Mucosa of rectum (tissue), 2 donors: Measurements from ENCODE around the gene BCAS3.

ENCODE experiments used
- H3K27ac ChIP-seq, 2 donors: one replicate each; pipeline ENCODE4 v1.7.0; 2013; ENCODE audit warnings: inconsistent platforms in 2 of 2, low read depth in 2 of 2, low read length in 2 of 2
- H3K27me3 ChIP-seq, 2 donors: one replicate each; pipeline ENCODE4 v1.7.0; 2013; ENCODE audit warnings: low read length in 2 of 2; ENCODE audit not compliant: control insufficient read depth in 2 of 2, insufficient read depth in 2 of 2
- H3K36me3 ChIP-seq, 2 donors: one replicate each; pipeline ENCODE4 v1.7.0; 2013; ENCODE audit warnings: low read length in 2 of 2; ENCODE audit not compliant: control insufficient read depth in 2 of 2, insufficient read depth in 2 of 2
- H3K4me1 ChIP-seq, 2 donors: one replicate each; pipeline ENCODE4 v1.7.0; 2013; ENCODE audit warnings: low read length in 2 of 2, mild to moderate bottlenecking in 1 of 2; ENCODE audit not compliant: control insufficient read depth in 2 of 2, insufficient read depth in 2 of 2
- H3K4me3 ChIP-seq, 2 donors: one replicate each; pipeline ENCODE4 v1.7.0; 2013; ENCODE audit warnings: low read length in 2 of 2
- H3K9ac ChIP-seq, 2 donors: one replicate each; pipeline ENCODE4 v1.7.0; 2013; ENCODE audit warnings: low read length in 2 of 2, low read depth in 1 of 2, mild to moderate bottlenecking in 1 of 2
- H3K9me3 ChIP-seq, 2 donors: one replicate each; pipeline ENCODE4 v1.7.0; 2013; ENCODE audit warnings: low read length in 2 of 2; ENCODE audit not compliant: control insufficient read depth in 2 of 2
- donor health status: healthy.
- donor health status: Normal muscosa, but diverticular disease.

Gene BCAS3

GRCh38 chr17:61380836-61381525 lies 703.3 kb downstream of the BCAS3 start:
- Histone ChIP-seq H3K4me3 (no peak overlapping the region), H3K9me3 (no peaks in the 10 kb centered on the region), H3K4me1 (no peaks in the 10 kb centered on the region), H3K9ac (no peak overlapping the region), H3K36me3 (no peaks in the 10 kb centered on the region), H3K27me3 (no peaks in the 10 kb centered on the region), H3K27ac (no peak overlapping the region)

GRCh38 chr17:61381537-61381936 lies 703.9 kb downstream of the BCAS3 start:
- Histone ChIP-seq H3K27ac (no peak overlapping the region), H3K27me3 (no peaks in the 10 kb centered on the region), H3K9ac (no peak overlapping the region), H3K4me1 (no peaks in the 10 kb centered on the region), H3K4me3 (no peak overlapping the region), H3K9me3 (no peaks in the 10 kb centered on the region), H3K36me3 (no peaks in the 10 kb centered on the region)

GRCh38 chr17:61382796-61383688 lies 705.4 kb downstream of the BCAS3 start:
- Histone ChIP-seq H3K9ac (no peak overlapping the region), H3K4me3 (no peak overlapping the region), H3K9me3 (no peaks in the 10 kb centered on the region), H3K36me3 (no peaks in the 10 kb centered on the region), H3K4me1 (no peaks in the 10 kb centered on the region), H3K27me3 (no peaks in the 10 kb centered on the region), H3K27ac (no peak overlapping the region)

- H3K36me3 ChIP-seq = no peaks in the 10 kb centered on the region
- peaks cover 0 to 2% of the 10 kb centered on the region in 2 donors for H3K27me3 ChIP-seq
- no peak overlapping the region for H3K9ac ChIP-seq
- no peak overlapping the region for H3K27ac ChIP-seq
- H3K9me3 ChIP-seq = no peaks in the 10 kb centered on the region
- H3K4me1 ChIP-seq = no peaks in the 10 kb centered on the region
- H3K4me3 ChIP-seq = no peak overlapping the region
Measured at GRCh38 chr17:61383689-61384201, 706.1 kb downstream of the BCAS3 start.

- H3K9me3 ChIP-seq = no peaks in the 10 kb centered on the region
- no peaks in the 10 kb centered on the region for H3K4me1 ChIP-seq
- H3K9ac ChIP-seq = no peak overlapping the region
- peaks cover 0 to 2% of the 10 kb centered on the region in 2 donors for H3K27me3 ChIP-seq
- no peak overlapping the region for H3K27ac ChIP-seq
- no peaks in the 10 kb centered on the region for H3K36me3 ChIP-seq
- no peak overlapping the region for H3K4me3 ChIP-seq
Measured at GRCh38 chr17:61384354-61384691, 706.7 kb downstream of the BCAS3 start.

- Histone ChIP-seq H3K4me1 (no peaks in the 10 kb centered on the region), H3K36me3 (no peaks in the 10 kb centered on the region), H3K27me3 (peaks cover 0 to 4% of the 10 kb centered on the region in 2 donors), H3K9me3 (no peaks in the 10 kb centered on the region), H3K9ac (no peak overlapping the region), H3K4me3 (no peak overlapping the region), H3K27ac (no peak overlapping the region)
Measured at GRCh38 chr17:61384692-61385576, 707.3 kb downstream of the BCAS3 start.

GRCh38 chr17:61385577-61386236 lies 708.1 kb downstream of the BCAS3 start:
- H3K9me3 ChIP-seq = no peaks in the 10 kb centered on the region
- H3K4me1 ChIP-seq = no peaks in the 10 kb centered on the region
- H3K36me3 ChIP-seq = no peaks in the 10 kb centered on the region
- H3K27me3 ChIP-seq = peaks cover 0 to 4% of the 10 kb centered on the region in 2 donors
- no peak overlapping the region for H3K9ac ChIP-seq
- no peak overlapping the region for H3K4me3 ChIP-seq
- no peak overlapping the region for H3K27ac ChIP-seq

GRCh38 chr17:61386251-61386650 lies 708.6 kb downstream of the BCAS3 start:
- Histone ChIP-seq H3K4me1 (no peaks in the 10 kb centered on the region), H3K9me3 (no peaks in the 10 kb centered on the region), H3K27me3 (peaks cover 0 to 4% of the 10 kb centered on the region in 2 donors), H3K27ac (no peak overlapping the region), H3K9ac (no peak overlapping the region), H3K36me3 (no peaks in the 10 kb centered on the region), H3K4me3 (no peak overlapping the region)

- Histone ChIP-seq H3K4me1 (no peaks in the 10 kb centered on the region), H3K4me3 (no peak overlapping the region), H3K9ac (no peak overlapping the region), H3K36me3 (no peaks in the 10 kb centered on the region), H3K9me3 (no peaks in the 10 kb centered on the region), H3K27ac (no peak overlapping the region), H3K27me3 (peaks cover 0 to 4% of the 10 kb centered on the region in 2 donors)
Measured at GRCh38 chr17:61387011-61387410, 709.4 kb downstream of the BCAS3 start.
